GM12878 (cell line): ENCODE data around the gene TRMT1. TPM values are rescaled to one million over a fixed set of nuclear protein-coding genes. Genes with fewer than 3 reads are reported as not detected.
A peak's percentile ranks its signal among the peaks of the same experiment; 100 is the strongest.

Experiments used
- BCL11A ChIP-seq: IDR thresholded peaks from 2 replicates; pipeline ENCODE4 v1.6.1; 2011; ENCODE audit warnings: low read depth, low read length
- CBX3 ChIP-seq: fragments of 200-600 bp; sonication (generic); IDR thresholded peaks from 2 replicates; pipeline ENCODE4 v1.6.1; 2016; ENCODE audit warnings: low read depth, borderline replicate concordance
- CEBPZ ChIP-seq: fragments of 150-350 bp; IDR thresholded peaks from 2 replicates; pipeline ENCODE4 v1.6.1; 2016; ENCODE audit warnings: low read depth, low read length
- CHD1 ChIP-seq: IDR thresholded peaks from 2 replicates; pipeline ENCODE4 v1.6.1; 2012; ENCODE audit warnings: low read depth, low read length, improper control_type of control experiment
- CTCF ChIP-seq, 3 experiments: IDR thresholded peaks in 2 of 3; conservative IDR thresholded peaks in 1 of 3; 2 replicates each; pipeline ENCODE4 v1.5.1; 2011; ENCODE audit warnings: low read depth in 3 of 3, low read length in 3 of 3, mild to moderate bottlenecking in 3 of 3, control low read depth in 2 of 3, moderate library complexity in 2 of 3, inconsistent platforms in 1 of 3, mixed read lengths in 1 of 3; ENCODE audit not compliant: control insufficient read depth in 2 of 3, insufficient read depth in 1 of 3; ENCODE audit errors: extremely low read depth in 1 of 3
- HSF1 ChIP-seq: fragments of 150-350 bp; IDR thresholded peaks from 2 replicates; pipeline ENCODE4 v1.6.1; 2014; ENCODE audit warnings: mild to moderate bottlenecking, low read depth, low read length
- MAX ChIP-seq: IDR thresholded peaks from 2 replicates; pipeline ENCODE4 v1.6.1; 2012; ENCODE audit warnings: low read depth, low read length, improper control_type of control experiment
- MEF2B ChIP-seq: fragments of 450-650 bp; IDR thresholded peaks from 2 replicates; pipeline ENCODE4 v1.6.1; 2018; ENCODE audit warnings: mild to moderate bottlenecking, moderate library complexity; ENCODE audit not compliant: partially characterized antibody, poor library complexity, severe bottlenecking
- MYB ChIP-seq: fragments of 150-350 bp; IDR thresholded peaks from 2 replicates; pipeline ENCODE4 v1.6.1; 2014; ENCODE audit warnings: mild to moderate bottlenecking, low read depth, low read length, borderline replicate concordance
- MYC ChIP-seq: IDR thresholded peaks from 2 replicates; pipeline ENCODE4 v1.6.1; 2011; ENCODE audit warnings: mild to moderate bottlenecking, low read length, moderate library complexity, inconsistent platforms; ENCODE audit not compliant: insufficient read depth, insufficient replicate concordance, insufficient read length, severe bottlenecking
- NFXL1 ChIP-seq: fragments of 450-650 bp; IDR thresholded peaks from 2 replicates; pipeline ENCODE4 v1.6.1; 2017; ENCODE audit warnings: antibody characterized with exemption, mild to moderate bottlenecking, borderline replicate concordance
- PAX5 ChIP-seq: IDR thresholded peaks from 2 replicates; pipeline ENCODE4 v1.6.1; 2011; ENCODE audit warnings: low read depth, low read length, borderline replicate concordance
- SIN3A ChIP-seq: IDR thresholded peaks from 2 replicates; pipeline ENCODE4 v1.6.1; 2012; ENCODE audit warnings: low read depth, low read length, improper control_type of control experiment
- SREBF1 ChIP-seq: IDR thresholded peaks from 2 replicates; pipeline ENCODE4 v1.6.1; 2012; ENCODE audit warnings: mild to moderate bottlenecking, low read length
- YY1 ChIP-seq: IDR thresholded peaks from 2 replicates; pipeline ENCODE4 v1.6.1; 2011; ENCODE audit warnings: low read depth, mild to moderate bottlenecking, low read length
- ZBTB11 ChIP-seq: fragments of 450-650 bp; formaldehyde crosslinking; IDR thresholded peaks from 2 replicates; pipeline ENCODE4 v1.5.0; 2022; ENCODE audit warnings: mild to moderate bottlenecking, missing genetic modification characterization
- ZNF217 ChIP-seq: fragments of 450-650 bp; IDR thresholded peaks from 2 replicates; pipeline ENCODE4 v1.6.1; 2017; ENCODE audit warnings: antibody characterized with exemption, mild to moderate bottlenecking
- ZZZ3 ChIP-seq: IDR thresholded peaks from 2 replicates; pipeline ENCODE4 v1.6.1; 2011; ENCODE audit warnings: low read depth; ENCODE audit not compliant: control insufficient read depth, insufficient read length
- polyA plus RNA-seq, 11 experiments: library from polyadenylated mRNA; depleted of rRNA in 4 of 11; unstranded in 6 of 11; stranded (reverse) in 5 of 11; fragments of >200 nt; fragmentation: Nextera tagmentation in 4 of 11; fragmentation: Illumina TruSeq in 1 of 11; extraction: Ambion mirVana in 4 of 11; extraction: Trizol in 1 of 11; gene quantifications; 1 replicate in 1 of 11; 2 replicates in 10 of 11; pipeline versions ENCODE4 v1.2.1 to v1.2.3, GENCODE V29; 2011 to 2016; ENCODE audit warnings: inconsistent platforms in 2 of 11, missing spikeins in 2 of 11, low read depth in 1 of 11
- total RNA-seq, 4 experiments: library from RNA; depleted of rRNA in 3 of 4; stranded (reverse); fragments of >200 nt in 3 of 4; fragmentation: Illumina TruSeq in 1 of 4; extraction: Trizol in 1 of 4; gene quantifications; 2 replicates each; pipeline versions ENCODE4 v1.2.1 to v1.2.3, GENCODE V29; 2013 to 2021

TRMT1 gene
- total and polyA plus RNA-seq, 10 of the 15 experiments (the other 5 are each of a cell fraction or from before 2014, with no cell fraction given): 3.4 to 68.8 (median 34.8) TPM

GRCh38 chr19:13116282-13117175, at the start of gene TRMT1 (continued):
- peak; percentile 98 for TF ChIP-seq ZNF217
- no peak; the same call in 1 of the 2 replicates for TF ChIP-seq CEBPZ
- peak; percentile 100 for TF ChIP-seq MAX
- TF ChIP-seq SREBF1: no peak
- TF ChIP-seq CHD1: no peak
- peak; percentile 99 for TF ChIP-seq MEF2B
- peak; percentile 100 for TF ChIP-seq SIN3A
- TF ChIP-seq PAX5: no peak
- no peak for TF ChIP-seq ZZZ3
- no peak for TF ChIP-seq MYB
- TF ChIP-seq ZBTB11 (CRISPR knock-in tag): no peak
- no peak for TF ChIP-seq CTCF (IDR thresholded peaks at IDR 0.05 in 2 of 3, conservative IDR thresholded peaks at IDR 0.05 in 1 of 3; ENCODE audit: control insufficient read depth in 2 of 3, extremely low read depth in 1 of 3, insufficient read depth in 1 of 3, low read depth in 3 of 3, low read length in 3 of 3)
- no peak for TF ChIP-seq BCL11A
- peak; percentile 82 for TF ChIP-seq MYC
- no peak for TF ChIP-seq HSF1
- 0 out of 2 replicates have a peak, but pooled peaks have one; percentile 22 for TF ChIP-seq NFXL1
- no peak for TF ChIP-seq CBX3
- TF ChIP-seq YY1: peak; percentile 100
